GM13977 (cell line): ENCODE measurements around the gene PCDHA4.

ENCODE experiments used
- DNase-seq: peaks from one replicate; pipeline ENCODE4 v3.0.0; 2012; ENCODE audit warnings: low spot score
- in situ Hi-C: fragments of 300-500 bp; cut with MboI; formaldehyde crosslinking; loops from one replicate; pipeline ENCODE4 v1.12.0; 2022; ENCODE audit warnings: low sequenced_read_pairs, low pct_unique_long_range_greater_than_20kb, mixed read lengths, inconsistent platforms; ENCODE audit not compliant: unreplicated experiment
- TF ChIP-seq, protein P1 (sequence below): IDR thresholded peaks from 2 replicates; pipeline ENCODE4 v1.5.1; 2012; ENCODE audit warnings: mild to moderate bottlenecking, control low read depth; ENCODE audit not compliant: insufficient read depth; ENCODE audit errors: extremely low read depth, missing control alignments

Gene PCDHA4

DNA sequence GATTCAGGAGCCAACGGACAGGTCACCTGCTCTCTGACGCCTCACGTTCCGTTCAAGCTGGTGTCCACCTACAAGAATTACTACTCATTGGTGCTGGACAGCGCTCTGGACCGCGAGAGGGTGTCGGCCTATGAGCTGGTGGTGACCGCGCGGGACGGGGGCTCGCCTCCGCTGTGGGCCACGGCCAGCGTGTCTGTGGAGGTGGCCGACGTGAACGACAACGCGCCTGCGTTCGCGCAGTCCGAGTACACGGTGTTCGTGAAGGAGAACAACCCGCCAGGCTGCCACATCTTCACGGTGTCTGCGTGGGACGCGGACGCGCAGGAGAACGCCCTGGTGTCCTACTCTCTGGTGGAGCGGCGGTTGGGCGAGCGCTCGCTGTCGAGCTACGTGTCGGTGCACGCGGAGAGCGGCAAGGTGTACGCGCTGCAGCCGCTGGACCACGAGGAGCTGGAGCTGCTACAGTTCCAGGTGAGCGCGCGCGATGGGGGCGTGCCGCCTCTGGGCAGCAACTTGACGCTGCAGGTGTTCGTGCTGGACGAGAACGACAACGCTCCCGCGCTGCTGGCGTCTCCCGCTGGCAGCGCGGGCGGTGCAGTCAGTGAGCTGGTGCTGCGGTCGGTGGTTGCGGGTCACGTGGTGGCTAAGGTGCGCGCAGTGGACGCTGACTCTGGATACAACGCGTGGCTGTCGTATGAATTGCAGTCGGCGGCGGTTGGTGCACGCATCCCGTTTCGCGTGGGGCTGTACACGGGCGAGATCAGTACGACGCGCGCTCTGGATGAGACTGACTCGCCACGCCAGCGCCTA is 50.5 kb downstream of the PCDHA4 start:
- in situ Hi-C loops, result no loop called here
- TF ChIP-seq, protein P1, sequence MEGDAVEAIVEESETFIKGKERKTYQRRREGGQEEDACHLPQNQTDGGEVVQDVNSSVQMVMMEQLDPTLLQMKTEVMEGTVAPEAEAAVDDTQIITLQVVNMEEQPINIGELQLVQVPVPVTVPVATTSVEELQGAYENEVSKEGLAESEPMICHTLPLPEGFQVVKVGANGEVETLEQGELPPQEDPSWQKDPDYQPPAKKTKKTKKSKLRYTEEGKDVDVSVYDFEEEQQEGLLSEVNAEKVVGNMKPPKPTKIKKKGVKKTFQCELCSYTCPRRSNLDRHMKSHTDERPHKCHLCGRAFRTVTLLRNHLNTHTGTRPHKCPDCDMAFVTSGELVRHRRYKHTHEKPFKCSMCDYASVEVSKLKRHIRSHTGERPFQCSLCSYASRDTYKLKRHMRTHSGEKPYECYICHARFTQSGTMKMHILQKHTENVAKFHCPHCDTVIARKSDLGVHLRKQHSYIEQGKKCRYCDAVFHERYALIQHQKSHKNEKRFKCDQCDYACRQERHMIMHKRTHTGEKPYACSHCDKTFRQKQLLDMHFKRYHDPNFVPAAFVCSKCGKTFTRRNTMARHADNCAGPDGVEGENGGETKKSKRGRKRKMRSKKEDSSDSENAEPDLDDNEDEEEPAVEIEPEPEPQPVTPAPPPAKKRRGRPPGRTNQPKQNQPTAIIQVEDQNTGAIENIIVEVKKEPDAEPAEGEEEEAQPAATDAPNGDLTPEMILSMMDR, result no peak

DNA sequence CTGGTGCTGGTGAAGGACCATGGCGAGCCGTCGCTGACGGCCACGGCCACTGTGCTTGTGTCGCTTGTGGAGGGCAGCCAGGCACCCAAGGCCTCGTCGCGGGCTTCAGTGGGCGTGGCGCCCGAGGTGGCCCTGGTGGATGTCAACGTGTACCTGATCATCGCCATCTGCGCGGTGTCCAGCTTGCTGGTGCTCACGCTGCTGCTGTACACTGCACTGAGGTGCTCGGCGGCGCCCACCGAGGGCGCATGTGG is 51.0 kb downstream of the PCDHA4 start:
- TF ChIP-seq, protein P1, result no peak
- DNase-seq, result no peak
- in situ Hi-C loops, result no loop called here

More for the DNA sequence above, 50.5 kb downstream of the PCDHA4 start:
- DNase-seq, result no peak

DNA sequence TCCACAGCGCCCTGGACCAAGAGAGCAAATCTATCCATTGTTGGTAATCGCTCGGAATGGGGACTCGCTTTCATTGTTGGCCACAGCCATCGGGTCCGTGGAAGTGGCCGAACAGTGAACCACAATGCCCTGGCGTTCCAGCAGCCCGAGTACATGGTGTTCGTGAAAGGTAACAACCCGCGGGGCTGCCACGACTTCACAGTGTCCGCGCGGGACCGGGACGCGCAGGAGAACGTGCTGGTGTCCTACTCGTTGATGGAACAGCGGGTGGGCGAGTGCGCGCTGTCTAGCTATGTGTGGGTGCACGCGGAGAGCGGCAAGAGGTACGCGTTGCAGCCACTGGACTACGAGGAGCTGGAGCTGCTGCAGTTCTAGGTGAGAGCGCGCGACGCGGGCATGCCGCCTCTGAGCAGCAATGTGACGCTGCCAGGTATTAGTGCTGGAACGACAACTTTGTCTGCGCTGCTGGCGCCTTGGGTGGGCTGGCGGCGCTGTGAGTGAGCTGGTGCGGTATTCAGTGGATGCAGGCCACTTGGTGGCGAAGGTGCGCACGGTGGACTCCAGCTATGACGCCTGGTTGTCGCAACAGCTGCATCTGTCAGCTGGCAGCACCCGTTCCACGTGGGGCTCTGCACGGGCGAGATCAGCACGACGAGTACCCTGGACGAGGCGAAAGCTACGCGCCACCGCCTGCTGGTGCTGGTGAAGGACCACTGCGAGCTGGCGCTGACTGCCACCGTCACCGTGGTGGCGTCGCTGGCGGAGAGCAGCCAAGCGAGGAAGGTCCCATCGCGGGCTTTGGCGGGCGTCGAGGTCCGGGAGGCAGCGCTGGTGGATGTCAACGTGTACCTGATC is 55.8 kb downstream of the PCDHA4 start:
- in situ Hi-C loops, result no loop called here
- DNase-seq, result no peak
- TF ChIP-seq, protein P1, result no peak
